GM19324 (cell line): ENCODE results near the gene CD2BP2.

Source experiments
- ATAC-seq: cut with Tn5 transposase; IDR thresholded peaks from one replicate; pipeline ENCODE4 v1.9.1; 2021; ENCODE audit warnings: mild to moderate bottlenecking, moderate library complexity; ENCODE audit not compliant: unreplicated experiment, low FRiP score

The CD2BP2 gene

DNA sequence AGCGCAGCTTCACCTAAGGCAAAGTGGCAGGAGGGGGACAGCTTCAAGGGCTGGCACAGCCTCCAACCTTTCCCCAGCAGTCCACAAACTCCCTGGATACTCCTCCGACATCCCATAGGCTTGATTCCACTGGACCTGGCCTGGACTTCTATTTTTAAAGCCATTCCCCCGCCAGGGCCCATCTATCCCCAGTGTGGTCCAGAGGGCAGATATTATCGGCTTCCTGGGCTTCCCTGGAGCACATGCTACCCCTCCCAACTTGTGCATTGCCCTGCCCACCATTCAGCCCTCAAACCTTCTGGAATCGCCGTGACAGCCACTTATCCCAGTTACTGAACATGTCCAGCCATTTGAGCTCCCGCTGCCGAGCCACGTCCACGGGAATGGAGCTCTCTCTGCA lies 10.1 kb upstream of the CD2BP2 start:
- ATAC-seq = no peak

DNA sequence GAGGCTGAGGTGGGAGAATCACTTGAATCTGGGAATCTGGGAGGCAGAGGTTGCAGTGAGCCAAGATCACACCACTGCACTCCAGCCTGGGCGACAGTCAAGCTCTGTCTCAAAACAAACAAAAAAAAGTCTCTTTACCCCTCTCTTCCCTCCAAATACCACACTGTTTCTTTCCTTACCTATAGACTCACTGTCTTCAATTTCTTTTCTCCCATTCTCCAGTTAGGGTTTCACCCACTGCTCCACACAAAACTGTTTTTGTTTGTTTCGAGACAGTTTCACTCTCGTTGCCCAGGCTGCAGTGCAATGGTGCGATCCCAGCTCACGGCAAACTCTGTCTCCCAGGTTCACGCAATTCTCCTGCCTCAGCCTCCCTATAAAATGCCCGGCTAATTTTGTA lies 6.1 kb upstream of the CD2BP2 start:
- ATAC-seq = no peak

DNA sequence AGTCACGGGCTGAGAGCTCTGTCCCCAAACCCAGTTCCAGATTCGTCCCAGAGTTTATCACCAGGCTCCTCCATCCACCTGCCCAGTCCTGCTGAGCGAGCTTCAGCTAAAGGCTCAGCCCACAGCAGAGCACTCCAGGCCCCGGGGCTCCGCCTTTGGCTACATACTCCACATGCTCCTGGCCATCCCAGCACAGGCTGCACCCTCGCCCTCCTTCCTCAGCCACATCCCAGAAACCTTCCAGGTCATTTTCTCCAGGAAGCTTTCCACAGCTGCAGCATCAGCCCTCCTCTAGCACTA lies 4.7 kb upstream of the CD2BP2 start:
- ATAC-seq = no peak

- no peak for ATAC-seq
Measured at GRCh38 chr16:30358990-30359870, 4.1 kb upstream of the CD2BP2 start.

- ATAC-seq = no peak
Measured at GRCh38 chr16:30358577-30358936, 3.4 kb upstream of the CD2BP2 start.

- ATAC-seq = no peak
Measured at GRCh38 chr16:30357715-30358576, 2.8 kb upstream of the CD2BP2 start.

DNA sequence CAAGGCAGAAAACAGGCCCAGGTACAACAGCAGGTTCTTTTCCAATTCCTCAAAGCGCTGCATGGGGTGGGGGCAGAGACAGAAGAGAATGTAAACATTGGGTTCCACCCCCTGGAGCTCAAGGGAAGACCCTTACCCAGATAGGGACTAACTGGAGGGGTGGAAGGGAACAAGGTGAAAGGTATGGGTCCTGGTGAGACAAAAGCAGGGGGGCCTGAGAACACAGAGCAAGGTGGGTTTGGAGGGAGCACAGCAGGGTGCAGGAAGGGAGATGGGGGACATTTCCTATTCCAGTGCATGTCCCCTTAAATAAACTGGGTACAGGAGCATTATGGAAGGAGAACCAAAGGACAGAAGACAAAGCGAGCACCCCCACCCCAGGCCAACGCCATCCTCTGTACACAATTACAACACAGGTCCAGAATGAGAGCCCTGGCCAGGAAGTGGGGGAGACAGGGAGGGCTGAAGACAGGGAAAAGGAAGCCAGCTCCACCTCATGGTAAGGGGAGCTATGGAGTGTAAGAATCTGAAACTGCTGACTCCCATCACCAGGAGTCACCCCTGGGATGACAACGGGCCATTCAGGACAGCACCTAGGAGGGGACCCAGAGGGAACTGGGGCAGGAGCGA lies 2.1 kb upstream of the CD2BP2 start:
- no peak for ATAC-seq

- no peak for ATAC-seq
Measured at GRCh38 chr16:30356401-30357084, 1.4 kb upstream of the CD2BP2 start.

- ATAC-seq = no peak
Measured at GRCh38 chr16:30355954-30356308, 823 bp upstream of the CD2BP2 start.

- no peak for ATAC-seq
Measured at GRCh38 chr16:30354423-30355143, 525 bp downstream of the CD2BP2 start.

DNA sequence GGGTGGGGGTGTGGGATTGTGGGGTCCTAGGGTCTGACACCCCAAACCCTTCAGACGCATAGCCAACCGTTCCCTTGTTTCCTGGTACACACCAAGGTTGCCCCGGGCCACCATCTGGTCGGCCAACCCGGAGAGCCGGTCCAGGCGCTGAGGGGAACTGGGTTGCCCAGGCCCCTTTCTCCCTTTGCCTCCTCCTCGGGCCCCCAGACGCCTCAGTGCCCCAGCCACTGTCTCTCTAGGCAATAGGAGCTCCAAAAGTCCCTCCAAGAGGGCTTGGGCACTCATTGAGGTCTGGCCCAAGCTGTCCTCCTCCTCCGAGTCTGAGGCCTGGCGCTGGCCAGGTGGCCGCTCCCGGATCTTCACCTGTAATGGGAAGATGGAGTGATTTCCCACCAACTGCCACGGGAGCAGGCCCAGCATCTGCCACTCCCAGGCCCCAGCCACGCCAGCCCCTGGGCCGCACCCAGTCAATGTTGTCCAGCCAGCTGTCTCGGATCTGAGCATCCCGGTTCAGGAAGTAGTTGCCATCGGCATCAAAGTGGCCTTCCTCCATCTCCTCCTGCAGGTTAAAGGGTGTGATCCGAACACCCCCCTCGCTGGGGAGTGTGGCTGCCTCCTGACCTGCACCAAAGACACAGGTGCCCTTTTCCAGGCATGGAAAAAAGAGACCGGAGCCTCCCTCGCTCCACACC lies 1.5 kb downstream of the CD2BP2 start:
- no peak for ATAC-seq

- ATAC-seq = no peak
Measured at GRCh38 chr16:30352488-30353401, 2.4 kb downstream of the CD2BP2 start.

GRCh38 chr16:30351586-30352419 lies 3.3 kb downstream of the CD2BP2 start:
- ATAC-seq = no peak

GRCh38 chr16:30351001-30351441 lies 4.1 kb downstream of the CD2BP2 start:
- no peak for ATAC-seq

GRCh38 chr16:30350134-30350871 lies 4.8 kb downstream of the CD2BP2 start:
- peak; percentile 36 for ATAC-seq

GRCh38 chr16:30349675-30350074 lies 5.4 kb downstream of the CD2BP2 start:
- no peak for ATAC-seq

GRCh38 chr16:30348929-30349328 lies 6.2 kb downstream of the CD2BP2 start:
- ATAC-seq = no peak
